Liver (tissue), 9 donors: ENCODE measurements around the gene TECR. TPM values are rescaled to one million over a fixed set of nuclear protein-coding genes. Genes with fewer than 3 reads are reported as not detected.

ENCODE experiments used
- DNase-seq: peaks from one replicate; pipeline ENCODE4 v3.0.0-alpha.2; 2017; ENCODE audit warnings: low spot score
- H3K27ac ChIP-seq, 2 donors: one replicate each; pipeline ENCODE4 v1.7.0; 2013; ENCODE audit warnings: inconsistent platforms in 2 of 2, low read length in 2 of 2, control low read depth in 1 of 2, low read depth in 1 of 2, mild to moderate bottlenecking in 1 of 2
- H3K27me3 ChIP-seq, 4 donors: one replicate each; pipeline versions ENCODE4 v1.6.1 to v1.7.0; 2013; ENCODE audit warnings: low read length in 3 of 4, inconsistent platforms in 1 of 4, mild to moderate bottlenecking in 1 of 4, moderate library complexity in 1 of 4; ENCODE audit not compliant: control insufficient read depth in 4 of 4, insufficient read depth in 4 of 4
- H3K36me3 ChIP-seq, 4 donors: one replicate each; pipeline versions ENCODE4 v1.6.1 to v1.7.0; 2013; ENCODE audit warnings: low read length in 3 of 4, mild to moderate bottlenecking in 3 of 4, low read depth in 1 of 4, moderate library complexity in 1 of 4; ENCODE audit not compliant: control insufficient read depth in 4 of 4, insufficient read depth in 3 of 4
- H3K4me1 ChIP-seq, 4 donors: one replicate each; pipeline versions ENCODE4 v1.6.1 to v1.7.0; 2013; ENCODE audit warnings: low read length in 3 of 4, mild to moderate bottlenecking in 3 of 4, moderate library complexity in 1 of 4; ENCODE audit not compliant: control insufficient read depth in 4 of 4, insufficient read depth in 4 of 4
- H3K4me3 ChIP-seq, 3 donors: one replicate each; pipeline versions ENCODE4 v1.6.1 to v1.7.0; 2013; ENCODE audit warnings: low read length in 3 of 3, control low read depth in 1 of 3, low read depth in 1 of 3, mild to moderate bottlenecking in 1 of 3
- H3K9ac ChIP-seq, 2 donors: one replicate each; pipeline ENCODE4 v1.7.0; 2013; ENCODE audit warnings: low read length in 2 of 2, mild to moderate bottlenecking in 2 of 2, moderate library complexity in 2 of 2, control low read depth in 1 of 2, low read depth in 1 of 2
- H3K9me3 ChIP-seq, 4 donors: one replicate each; pipeline versions ENCODE4 v1.6.1 to v1.7.0; 2013; ENCODE audit warnings: low read length in 3 of 4; ENCODE audit not compliant: control insufficient read depth in 4 of 4
- ATF3 ChIP-seq: IDR thresholded peaks from 2 replicates; pipeline ENCODE4 v1.6.1; 2016; ENCODE audit warnings: antibody characterized with exemption
- CTCF ChIP-seq: fragments of 150-350 bp; IDR thresholded peaks from 2 replicates; pipeline ENCODE4 v1.5.1; 2017; ENCODE audit warnings: improper control_type of control experiment, low read depth, low read length; ENCODE audit not compliant: missing input control
- EGR1 ChIP-seq, 2 donors: IDR thresholded peaks; 2 replicates each; pipeline ENCODE4 v1.6.1; 2016 to 2018; ENCODE audit warnings: antibody characterized with exemption in 2 of 2, low read depth in 2 of 2
- FOXA1 ChIP-seq: IDR thresholded peaks from 2 replicates; pipeline ENCODE4 v1.6.1; 2016; ENCODE audit warnings: antibody characterized with exemption
- FOXA2 ChIP-seq: IDR thresholded peaks from 2 replicates; pipeline ENCODE4 v1.6.1; 2016; ENCODE audit warnings: antibody characterized with exemption
- GABPA ChIP-seq, 2 donors: IDR thresholded peaks in 1 of 2; conservative IDR thresholded peaks in 1 of 2; 2 replicates each; pipeline ENCODE4 v1.6.1; 2016; ENCODE audit warnings: antibody characterized with exemption in 2 of 2, mild to moderate bottlenecking in 1 of 2, moderate library complexity in 1 of 2
- HNF4A ChIP-seq, 2 donors: conservative IDR thresholded peaks; 2 replicates each; pipeline ENCODE4 v1.6.1; 2016; ENCODE audit warnings: antibody characterized with exemption in 2 of 2, mild to moderate bottlenecking in 2 of 2
- HNF4G ChIP-seq: IDR thresholded peaks from 2 replicates; pipeline ENCODE4 v1.6.1; 2016; ENCODE audit warnings: antibody characterized with exemption
- JUND ChIP-seq, 2 donors: IDR thresholded peaks; 2 replicates each; pipeline ENCODE4 v1.6.1; 2016; ENCODE audit warnings: antibody characterized with exemption in 2 of 2
- NR2F2 ChIP-seq: IDR thresholded peaks from 2 replicates; pipeline ENCODE4 v1.6.1; 2016; ENCODE audit warnings: antibody characterized with exemption
- RAD21 ChIP-seq, 2 donors: IDR thresholded peaks; 2 replicates each; pipeline ENCODE4 v1.6.1; 2016; ENCODE audit warnings: antibody characterized with exemption in 2 of 2, mild to moderate bottlenecking in 2 of 2
- REST ChIP-seq: IDR thresholded peaks from 2 replicates; pipeline ENCODE4 v1.6.1; 2016; ENCODE audit warnings: antibody characterized with exemption, mild to moderate bottlenecking
- RXRA ChIP-seq, 2 donors: IDR thresholded peaks; 2 replicates each; pipeline ENCODE4 v1.6.1; 2017 to 2018; ENCODE audit warnings: antibody characterized with exemption in 2 of 2, mild to moderate bottlenecking in 1 of 2
- SP1 ChIP-seq: IDR thresholded peaks from 2 replicates; pipeline ENCODE4 v1.6.1; 2018; ENCODE audit warnings: antibody characterized with exemption, mild to moderate bottlenecking
- TAF1 ChIP-seq: conservative IDR thresholded peaks from 2 replicates; pipeline ENCODE4 v1.6.1; 2016; ENCODE audit warnings: antibody characterized with exemption, mild to moderate bottlenecking
- YY1 ChIP-seq: IDR thresholded peaks from 2 replicates; pipeline ENCODE4 v1.6.1; 2016; ENCODE audit warnings: antibody characterized with exemption, mild to moderate bottlenecking
- ZBTB33 ChIP-seq: IDR thresholded peaks from 2 replicates; pipeline ENCODE4 v1.6.1; 2016; ENCODE audit warnings: antibody characterized with exemption
- WGBS: extraction: QIAGEN DNeasy Blood & Tissue Kit; methylation state at CpG from one replicate; pipeline ENCODE4 v1.1.7; 2013; 5-methylcytosine and 5-hydroxymethylcytosine counted together
- polyA plus RNA-seq, 2 donors: library from polyadenylated mRNA; stranded (reverse) in 1 of 2; unstranded in 1 of 2; fragments of 200-250 nt in 1 of 2; fragments of >200 nt in 1 of 2; fragmentation: Nextera tagmentation in 1 of 2; extraction: Ambion mirVana in 1 of 2; gene quantifications; one replicate each; pipeline versions ENCODE4 v1.2.1 to v1.2.3, GENCODE V29; 2013 to 2015
- total RNA-seq, 2 donors: library from RNA; depleted of rRNA; stranded (reverse); fragments of >200 nt; gene quantifications; one replicate each; pipeline ENCODE4 v1.2.3, GENCODE V29; 2014
- donor health status: healthy.
- donor health status: healthy.
- donor health status: healthy.
- donor health status: healthy.
- donor health status: healthy.

TECR gene
- total and polyA plus RNA-seq, 4 donors: 26.4 to 157 (median 60.8) TPM

GRCh38 chr19:14479975-14480699 is 49.3 kb upstream of the TECR start:
- Histone ChIP-seq H3K4me1 (peaks cover 0 to 2% (median 2%) of the 10 kb centered on the region in 4 donors), H3K27me3 (no peaks in the 10 kb centered on the region), H3K9ac (no peak overlapping the region), H3K9me3 (no peaks in the 10 kb centered on the region), H3K27ac (no peak overlapping the region), H3K36me3 (peaks cover 2 to 16% (median 5%) of the 10 kb centered on the region in 4 donors), H3K4me3 (no peak overlapping the region)
- peak; percentile 53 for TF ChIP-seq CTCF
- no peak for TF ChIP-seq HNF4A (conservative IDR thresholded peaks at IDR 0.05)
- no peak for TF ChIP-seq ATF3
- no peak for TF ChIP-seq GABPA (IDR thresholded peaks at IDR 0.05 in 1 of 2, conservative IDR thresholded peaks at IDR 0.05 in 1 of 2)
- no peak for TF ChIP-seq HNF4G
- no peak for TF ChIP-seq RXRA (IDR thresholded peaks at IDR 0.05)
- no peak for TF ChIP-seq EGR1 (IDR thresholded peaks at IDR 0.05; ENCODE audit: low read depth in 2 of 2)
- TF ChIP-seq REST: no peak
- no peak for TF ChIP-seq NR2F2
- peak; percentile 20 to 68 for TF ChIP-seq RAD21 (IDR thresholded peaks at IDR 0.05)
- no peak for TF ChIP-seq FOXA1
- TF ChIP-seq TAF1: no peak
- TF ChIP-seq SP1: no peak
- no peak for TF ChIP-seq JUND (IDR thresholded peaks at IDR 0.05)
- no peak for TF ChIP-seq FOXA2
- DNase-seq: peak; percentile 75
- 78% methylated on average over 43 of the region's 43 CpGs for WGBS

GRCh38 chr19:14480700-14481079 is 48.7 kb upstream of the TECR start:
- TF ChIP-seq NR2F2: no peak
- TF ChIP-seq CTCF: no peak
- TF ChIP-seq ZBTB33: no peak
- no peak for TF ChIP-seq YY1
- TF ChIP-seq JUND (IDR thresholded peaks at IDR 0.05): no peak
- TF ChIP-seq FOXA2: no peak
- Histone ChIP-seq H3K27me3 (no peaks in the 10 kb centered on the region), H3K4me1 (no peaks in the 10 kb centered on the region), H3K4me3 (no peak overlapping the region), H3K36me3 (peaks cover 2 to 16% (median 5%) of the 10 kb centered on the region in 4 donors), H3K9ac (no peak overlapping the region), H3K9me3 (no peaks in the 10 kb centered on the region), H3K27ac (no peak overlapping the region)
- WGBS: 91% methylated on average over 5 of the region's 5 CpGs
- no peak for DNase-seq
